ENCODE data around the gene ARRDC5. TPM values are rescaled to one million over a fixed set of nuclear protein-coding genes. Genes with fewer than 3 reads are reported as not detected.

Gene ARRDC5
- total RNA-seq, 1 experiment from 2014 or later: not detected

GRCh38 chr19:4916292-4917082 lies 13.8 kb upstream of the ARRDC5 start:
- no peaks in the 10 kb centered on the region for H3K27me3 ChIP-seq (replicated peaks; ENCODE audit: insufficient read depth, low read depth, low read length, poor library complexity)
- H3K36me3 ChIP-seq (ENCODE audit: insufficient read depth, low read length, poor library complexity, severe bottlenecking): peaks cover 84% of the 10 kb centered on the region
- BruUV-seq (replicated peaks): no TSS peak
- intact Hi-C loops (cut with micrococcal nuclease; ENCODE audit: unreplicated experiment): no loop called here
- H3K4me1 ChIP-seq (ENCODE audit: insufficient read depth, low read length, poor library complexity, severe bottlenecking): peaks cover 25% of the 10 kb centered on the region
- no peak overlapping the region for H3K27ac ChIP-seq (ENCODE audit: low read depth, low read length, poor library complexity, severe bottlenecking)
- TF ChIP-seq CTCF (conservative IDR thresholded peaks at IDR 0.05; ENCODE audit: low read depth, low read length) (no peak), EZH2 (IDR thresholded peaks at IDR 0.05; ENCODE audit: borderline replicate concordance, low read depth, low read length, poor library complexity, severe bottlenecking) (no peak)
- no peaks in the 10 kb centered on the region for H3K9me3 ChIP-seq (ENCODE audit: low read depth, low read length, poor library complexity, severe bottlenecking)
- no peak overlapping the region for H3K4me3 ChIP-seq (ENCODE audit: low read depth, low read length, poor library complexity, severe bottlenecking)
- CTCF ChIA-PET: interaction anchor here (0.6 kb wide), 1 partner anchor 125 kb away, joined by 4 read pairs; the partner anchor contains the start of gene FEM1A
- no peak for DNase-seq (ENCODE audit: low spot score)
- POLR2A ChIA-PET (ENCODE audit: low non-redundant PET): no interaction called here

- Histone ChIP-seq H3K4me3 (ENCODE audit: low read depth, low read length, poor library complexity, severe bottlenecking) (no peak overlapping the region), H3K9me3 (ENCODE audit: low read depth, low read length, poor library complexity, severe bottlenecking) (no peaks in the 10 kb centered on the region), H3K4me1 (ENCODE audit: insufficient read depth, low read length, poor library complexity, severe bottlenecking) (peaks cover 34% of the 10 kb centered on the region), H3K27ac (ENCODE audit: low read depth, low read length, poor library complexity, severe bottlenecking) (peak overlapping the region; percentile 12), H3K36me3 (ENCODE audit: insufficient read depth, low read length, poor library complexity, severe bottlenecking) (peaks cover 77% of the 10 kb centered on the region), H3K27me3 (replicated peaks; ENCODE audit: insufficient read depth, low read depth, low read length, poor library complexity) (no peaks in the 10 kb centered on the region)
- CTCF ChIA-PET: interaction anchor here (0.6 kb wide), 2 partner anchors 42 to 187 kb away, joined by 3 to 7 read pairs; no protein-coding TSS in a partner anchor
- POLR2A ChIA-PET (ENCODE audit: low non-redundant PET): no interaction called here
- peak; percentile 72 for DNase-seq (ENCODE audit: low spot score)
- intact Hi-C loops (cut with micrococcal nuclease; ENCODE audit: unreplicated experiment): no loop called here
- TF ChIP-seq CTCF (conservative IDR thresholded peaks at IDR 0.05; ENCODE audit: low read depth, low read length) (no peak), EZH2 (IDR thresholded peaks at IDR 0.05; ENCODE audit: borderline replicate concordance, low read depth, low read length, poor library complexity, severe bottlenecking) (no peak)
- no TSS peak for BruUV-seq (replicated peaks)
Measured at GRCh38 chr19:4914736-4915501, 12.2 kb upstream of the ARRDC5 start.

GRCh38 chr19:4913996-4914735 lies 11.5 kb upstream of the ARRDC5 start:
- ChIA-PET CTCF (interaction anchor here (0.6 kb wide), 2 partner anchors 42 to 186 kb away, joined by 3 to 7 read pairs; no protein-coding TSS in a partner anchor), POLR2A (ENCODE audit: low non-redundant PET) (no interaction called here)
- Histone ChIP-seq H3K9me3 (ENCODE audit: low read depth, low read length, poor library complexity, severe bottlenecking) (no peaks in the 10 kb centered on the region), H3K27ac (ENCODE audit: low read depth, low read length, poor library complexity, severe bottlenecking) (peak overlapping the region; percentile 13), H3K4me1 (ENCODE audit: insufficient read depth, low read length, poor library complexity, severe bottlenecking) (peaks cover 34% of the 10 kb centered on the region), H3K36me3 (ENCODE audit: insufficient read depth, low read length, poor library complexity, severe bottlenecking) (peaks cover 71% of the 10 kb centered on the region), H3K27me3 (replicated peaks; ENCODE audit: insufficient read depth, low read depth, low read length, poor library complexity) (no peaks in the 10 kb centered on the region), H3K4me3 (ENCODE audit: low read depth, low read length, poor library complexity, severe bottlenecking) (no peak overlapping the region)
- no TSS peak for BruUV-seq (replicated peaks)
- no peak for TF ChIP-seq CTCF (conservative IDR thresholded peaks at IDR 0.05; ENCODE audit: low read depth, low read length)
- TF ChIP-seq EZH2 (IDR thresholded peaks at IDR 0.05; ENCODE audit: borderline replicate concordance, low read depth, low read length, poor library complexity, severe bottlenecking): no peak
- intact Hi-C loops (cut with micrococcal nuclease; ENCODE audit: unreplicated experiment): no loop called here
- no peak for DNase-seq (ENCODE audit: low spot score)
